Activated naive CD4-positive, alpha-beta T cell treated with anti-CD3 and anti-CD28 coated beads, Interleukin-2, amount 50 U/mL, for 24 hours (primary cell): ENCODE results near the gene SCN5A.

Source experiments
- H3K27ac Mint-ChIP-seq: one replicate; pipeline ENCODE4 v1.8.0; 2021; ENCODE audit warnings: mild to moderate bottlenecking, mixed read lengths
- H3K27me3 Mint-ChIP-seq: one replicate; pipeline ENCODE4 v1.8.0; 2021; ENCODE audit warnings: mixed read lengths
- H3K36me3 Mint-ChIP-seq: one replicate; pipeline ENCODE4 v1.8.0; 2021; ENCODE audit warnings: mixed read lengths
- H3K4me1 Mint-ChIP-seq: one replicate; pipeline ENCODE4 v1.8.0; 2021; ENCODE audit warnings: mixed read lengths
- H3K4me3 Mint-ChIP-seq: one replicate; pipeline ENCODE4 v1.8.0; 2021; ENCODE audit warnings: mild to moderate bottlenecking, mixed read lengths
- H3K9me3 Mint-ChIP-seq: one replicate; pipeline ENCODE4 v1.8.0; 2021; ENCODE audit warnings: mixed read lengths

SCN5A gene

GRCh38 chr3:38556640-38557358 lies 92.7 kb downstream of the SCN5A start:
- no peaks in the 10 kb centered on the region for H3K36me3 Mint-ChIP-seq
- no peaks in the 10 kb centered on the region for H3K27me3 Mint-ChIP-seq
- H3K27ac Mint-ChIP-seq: no peak overlapping the region
- no peak overlapping the region for H3K4me3 Mint-ChIP-seq
- H3K4me1 Mint-ChIP-seq: no peaks in the 10 kb centered on the region
- H3K9me3 Mint-ChIP-seq: no peaks in the 10 kb centered on the region

GRCh38 chr3:38555926-38556325 lies 93.6 kb downstream of the SCN5A start:
- H3K27me3 Mint-ChIP-seq: no peaks in the 10 kb centered on the region
- H3K4me3 Mint-ChIP-seq: no peak overlapping the region
- no peak overlapping the region for H3K27ac Mint-ChIP-seq
- no peaks in the 10 kb centered on the region for H3K4me1 Mint-ChIP-seq
- H3K9me3 Mint-ChIP-seq: no peaks in the 10 kb centered on the region
- no peaks in the 10 kb centered on the region for H3K36me3 Mint-ChIP-seq

- Mint-ChIP-seq H3K4me1 (no peaks in the 10 kb centered on the region), H3K27me3 (no peaks in the 10 kb centered on the region), H3K9me3 (no peaks in the 10 kb centered on the region), H3K4me3 (no peak overlapping the region), H3K27ac (no peak overlapping the region), H3K36me3 (no peaks in the 10 kb centered on the region)
Observed at GRCh38 chr3:38555149-38555840, 94.2 kb downstream of the SCN5A start.

DNA sequence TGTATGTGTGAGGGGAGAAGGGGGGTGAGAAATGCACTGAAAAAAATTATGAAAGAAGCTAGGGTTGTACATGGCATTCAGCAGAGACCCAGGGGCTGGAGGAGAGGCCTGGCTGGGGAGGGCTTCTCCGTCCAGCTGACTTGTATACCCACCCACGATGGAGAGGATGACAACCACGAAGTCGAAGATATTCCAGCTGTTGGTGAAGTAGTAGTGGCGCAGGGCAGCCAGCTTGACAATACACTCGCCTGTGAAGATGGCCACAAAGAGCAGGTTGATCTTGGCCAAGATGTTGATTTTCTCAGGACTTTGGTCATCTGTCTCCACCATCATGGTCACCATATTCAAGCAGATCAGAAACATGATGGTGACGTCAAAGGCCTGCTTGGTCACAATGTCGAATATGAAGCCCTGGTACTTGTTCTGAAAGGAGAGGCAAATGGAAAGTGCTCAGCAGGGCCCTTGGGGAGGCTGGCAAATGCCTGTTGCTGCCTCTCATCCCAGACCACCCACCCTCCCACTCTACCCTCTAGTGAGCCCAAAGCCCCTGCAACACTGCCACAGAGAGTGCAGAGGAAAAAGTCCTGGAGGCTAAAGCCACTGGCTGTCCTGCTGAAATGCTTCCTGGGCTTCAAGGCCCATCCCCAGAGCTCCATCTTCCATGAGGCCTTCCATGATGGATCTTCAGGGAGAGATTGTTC lies 95.2 kb downstream of the SCN5A start:
- Mint-ChIP-seq H3K9me3 (no peaks in the 10 kb centered on the region), H3K4me1 (no peaks in the 10 kb centered on the region), H3K36me3 (no peaks in the 10 kb centered on the region), H3K27ac (no peak overlapping the region), H3K27me3 (no peaks in the 10 kb centered on the region), H3K4me3 (no peak overlapping the region)

DNA sequence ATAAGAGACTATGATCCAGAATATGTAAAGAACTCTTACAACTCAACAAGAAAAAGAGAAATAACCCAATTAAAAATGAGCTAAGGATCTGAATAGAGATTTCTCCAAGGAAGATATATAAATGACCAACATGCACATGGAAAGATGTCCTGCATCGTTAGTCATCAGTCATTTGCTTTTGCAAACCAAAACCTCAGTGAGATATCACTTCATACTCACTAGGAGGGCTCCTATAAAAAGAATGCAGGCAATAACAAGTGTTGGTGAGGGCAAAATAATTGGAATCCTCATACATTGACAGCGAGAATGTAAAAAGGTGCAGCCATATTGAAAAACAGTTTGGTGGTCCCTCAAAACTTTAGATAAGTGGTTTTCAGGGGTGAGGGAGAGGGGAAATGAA lies 96.4 kb downstream of the SCN5A start:
- no peaks in the 10 kb centered on the region for H3K36me3 Mint-ChIP-seq
- no peaks in the 10 kb centered on the region for H3K27me3 Mint-ChIP-seq
- H3K4me1 Mint-ChIP-seq: no peaks in the 10 kb centered on the region
- H3K4me3 Mint-ChIP-seq: no peak overlapping the region
- H3K27ac Mint-ChIP-seq: no peak overlapping the region
- H3K9me3 Mint-ChIP-seq: no peaks in the 10 kb centered on the region

DNA sequence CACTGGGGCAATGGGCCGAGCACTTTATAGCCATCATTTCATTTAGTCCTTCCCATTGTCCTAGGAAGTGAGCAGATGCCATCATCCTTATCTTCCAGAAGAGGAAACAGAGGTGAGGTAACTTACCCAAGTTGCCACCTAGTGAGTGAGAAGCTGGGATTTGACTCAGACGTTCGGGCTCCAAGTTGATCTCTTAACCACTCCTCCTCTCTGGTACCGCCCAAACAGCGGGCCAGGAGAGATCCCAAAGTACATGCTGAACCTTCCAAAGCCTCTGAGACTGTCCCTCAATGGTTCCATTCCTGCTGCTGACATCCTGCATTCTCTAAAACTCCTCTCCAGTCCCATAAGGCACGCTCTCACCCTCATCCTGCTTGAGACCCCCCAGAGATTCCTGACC lies 97.1 kb downstream of the SCN5A start:
- H3K27me3 Mint-ChIP-seq: no peaks in the 10 kb centered on the region
- no peaks in the 10 kb centered on the region for H3K4me1 Mint-ChIP-seq
- H3K4me3 Mint-ChIP-seq: no peak overlapping the region
- no peaks in the 10 kb centered on the region for H3K9me3 Mint-ChIP-seq
- H3K27ac Mint-ChIP-seq: no peak overlapping the region
- H3K36me3 Mint-ChIP-seq: no peaks in the 10 kb centered on the region

DNA sequence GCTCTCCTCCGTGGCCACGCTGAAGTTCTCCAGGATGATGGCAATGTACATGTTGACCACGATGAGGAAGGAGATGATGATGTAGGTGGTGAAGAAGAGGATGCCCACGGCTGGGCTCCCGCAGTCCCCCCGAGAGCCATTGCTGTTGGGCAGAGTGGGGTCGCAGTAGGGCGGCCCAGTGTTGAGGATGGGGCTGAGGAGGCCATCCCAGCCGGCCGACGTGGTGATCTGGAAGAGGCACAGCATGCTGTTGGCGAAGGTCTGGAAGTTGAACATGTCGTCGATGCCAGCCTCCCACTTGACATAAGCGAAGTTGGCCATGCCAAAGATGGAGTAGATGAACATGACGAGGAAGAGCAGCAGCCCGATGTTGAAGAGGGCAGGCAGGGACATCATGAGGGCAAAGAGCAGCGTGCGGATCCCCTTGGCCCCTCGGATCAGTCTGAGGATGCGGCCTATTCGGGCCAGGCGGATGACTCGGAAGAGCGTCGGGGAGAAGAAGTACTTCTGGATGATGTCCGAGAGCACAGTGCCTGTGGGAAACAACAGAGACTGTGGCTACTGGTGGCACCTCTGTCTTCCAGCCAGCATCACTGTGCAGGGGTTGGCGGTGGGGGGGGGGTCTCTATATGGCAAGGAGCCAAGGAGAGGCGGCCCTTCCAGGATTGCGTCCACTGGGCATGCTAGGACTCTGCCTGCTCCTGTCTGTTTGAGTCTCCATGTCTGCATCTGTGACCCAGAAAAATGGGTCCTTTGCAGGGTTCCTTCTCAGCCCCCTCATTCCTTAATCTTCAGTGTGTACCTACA lies 98.3 kb downstream of the SCN5A start:
- Mint-ChIP-seq H3K4me1 (no peaks in the 10 kb centered on the region), H3K27ac (no peak overlapping the region), H3K27me3 (no peaks in the 10 kb centered on the region), H3K36me3 (no peaks in the 10 kb centered on the region), H3K4me3 (no peak overlapping the region), H3K9me3 (no peaks in the 10 kb centered on the region)

GRCh38 chr3:38549957-38550840 lies 99.3 kb downstream of the SCN5A start:
- Mint-ChIP-seq H3K9me3 (no peaks in the 10 kb centered on the region), H3K27ac (no peak overlapping the region), H3K4me3 (no peak overlapping the region), H3K27me3 (no peaks in the 10 kb centered on the region), H3K4me1 (no peaks in the 10 kb centered on the region), H3K36me3 (no peaks in the 10 kb centered on the region)

- no peaks in the 10 kb centered on the region for H3K27me3 Mint-ChIP-seq
- H3K27ac Mint-ChIP-seq: no peak overlapping the region
- H3K4me3 Mint-ChIP-seq: no peak overlapping the region
- H3K4me1 Mint-ChIP-seq: no peaks in the 10 kb centered on the region
- no peaks in the 10 kb centered on the region for H3K36me3 Mint-ChIP-seq
- no peaks in the 10 kb centered on the region for H3K9me3 Mint-ChIP-seq
Observed at GRCh38 chr3:38549486-38549885, 100.0 kb downstream of the SCN5A start.

DNA sequence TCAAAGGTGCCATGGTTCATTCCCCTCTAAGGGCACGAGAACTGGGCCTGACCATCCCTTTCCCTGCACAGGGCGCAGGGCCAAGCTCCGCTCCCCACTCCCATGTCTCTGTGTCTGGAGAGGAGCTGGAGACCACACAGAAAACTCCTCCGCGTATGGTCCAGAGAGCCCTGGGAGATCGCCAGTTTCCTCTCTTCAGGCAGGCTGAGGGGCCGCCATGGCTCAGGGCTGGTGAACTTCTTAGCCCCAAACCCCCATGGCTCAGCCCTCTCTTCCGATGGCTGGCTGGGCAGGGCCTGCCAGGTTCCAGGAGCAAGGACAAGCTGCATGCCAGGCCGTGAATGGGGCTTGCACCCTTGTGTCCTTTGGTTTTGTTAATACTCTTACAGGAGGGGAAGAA lies 100.4 kb downstream of the SCN5A start:
- no peaks in the 10 kb centered on the region for H3K4me1 Mint-ChIP-seq
- H3K27me3 Mint-ChIP-seq: no peaks in the 10 kb centered on the region
- no peaks in the 10 kb centered on the region for H3K9me3 Mint-ChIP-seq
- H3K27ac Mint-ChIP-seq: no peak overlapping the region
- H3K4me3 Mint-ChIP-seq: no peak overlapping the region
- H3K36me3 Mint-ChIP-seq: no peaks in the 10 kb centered on the region

GRCh38 chr3:38548154-38548931 lies 101.1 kb downstream of the SCN5A start:
- H3K36me3 Mint-ChIP-seq: no peaks in the 10 kb centered on the region
- no peaks in the 10 kb centered on the region for H3K27me3 Mint-ChIP-seq
- no peaks in the 10 kb centered on the region for H3K9me3 Mint-ChIP-seq
- no peak overlapping the region for H3K4me3 Mint-ChIP-seq
- no peaks in the 10 kb centered on the region for H3K4me1 Mint-ChIP-seq
- H3K27ac Mint-ChIP-seq: no peak overlapping the region

- Mint-ChIP-seq H3K27ac (no peak overlapping the region), H3K9me3 (no peaks in the 10 kb centered on the region), H3K27me3 (no peaks in the 10 kb centered on the region), H3K4me3 (no peak overlapping the region), H3K36me3 (no peaks in the 10 kb centered on the region), H3K4me1 (no peaks in the 10 kb centered on the region)
Observed at GRCh38 chr3:38545983-38546382, 103.5 kb downstream of the SCN5A start.

DNA sequence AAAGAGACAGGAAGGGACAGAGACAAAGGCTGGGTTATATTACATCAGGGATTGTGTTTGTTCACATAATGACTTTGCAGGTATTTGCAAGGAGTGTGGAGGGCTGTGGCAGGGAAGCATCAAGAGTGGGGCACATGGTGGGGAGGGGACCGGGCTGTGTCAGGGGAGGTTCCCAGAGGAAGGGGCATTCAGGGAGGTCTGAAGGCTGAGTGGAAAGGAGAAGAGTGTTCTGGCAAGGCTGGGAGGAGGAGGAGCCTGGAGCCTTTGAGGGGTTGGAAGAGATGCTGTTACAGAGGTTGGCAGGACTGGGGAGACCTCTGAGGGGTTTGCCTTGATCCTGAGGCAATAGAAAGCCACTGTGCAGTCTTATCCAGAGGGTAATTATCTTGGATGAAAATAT lies 103.9 kb downstream of the SCN5A start:
- Mint-ChIP-seq H3K4me3 (no peak overlapping the region), H3K9me3 (no peaks in the 10 kb centered on the region), H3K27me3 (no peaks in the 10 kb centered on the region), H3K4me1 (no peaks in the 10 kb centered on the region), H3K36me3 (no peaks in the 10 kb centered on the region), H3K27ac (no peak overlapping the region)

DNA sequence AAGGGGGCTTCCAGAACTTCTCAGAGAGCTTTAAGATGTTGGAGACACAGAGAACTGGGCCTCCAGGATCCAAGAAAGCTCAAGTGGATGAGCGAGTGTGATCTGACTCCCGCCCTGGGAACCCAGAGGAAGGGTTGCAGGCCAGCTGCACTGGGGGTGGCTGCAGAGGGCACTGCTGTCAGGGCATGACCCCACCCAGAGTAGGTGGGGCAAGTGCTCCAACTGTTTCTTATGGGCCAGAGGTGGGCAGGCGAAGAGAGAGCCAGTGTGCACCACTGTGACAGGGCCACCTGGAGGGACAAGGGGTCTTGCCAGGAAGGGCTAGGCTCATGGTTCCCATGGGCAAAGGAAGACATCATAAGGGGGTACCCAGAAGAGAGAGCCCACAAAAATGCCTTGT lies 104.6 kb downstream of the SCN5A start:
- H3K4me1 Mint-ChIP-seq: no peaks in the 10 kb centered on the region
- H3K27me3 Mint-ChIP-seq: no peaks in the 10 kb centered on the region
- H3K4me3 Mint-ChIP-seq: no peak overlapping the region
- no peak overlapping the region for H3K27ac Mint-ChIP-seq
- H3K9me3 Mint-ChIP-seq: no peaks in the 10 kb centered on the region
- no peaks in the 10 kb centered on the region for H3K36me3 Mint-ChIP-seq
